Karpas-422 (cell line): ENCODE data around the gene VPS45. TPM values are rescaled to one million over a fixed set of nuclear protein-coding genes. Genes with fewer than 3 reads are reported as not detected.

Experiments used
- DNase-seq: peaks from one replicate; pipeline ENCODE4 v3.0.0-alpha.2; 2015
- H2AFZ ChIP-seq: fragments of 200-600 bp; sonication (generic); 2 replicates; pipeline ENCODE4 v1.6.1; 2014; ENCODE audit warnings: antibody characterized with exemption, low read length, mixed read lengths
- H3K27ac ChIP-seq: fragments of 200-600 bp; sonication (generic); 2 replicates; pipeline ENCODE4 v1.5.1; 2014; ENCODE audit warnings: mild to moderate bottlenecking, low read length, moderate library complexity
- H3K27me3 ChIP-seq: fragments of 200-600 bp; sonication (generic); 2 replicates; pipeline ENCODE4 v1.6.1; 2014; ENCODE audit warnings: low read length, mixed read lengths
- H3K36me3 ChIP-seq: fragments of 200-600 bp; sonication (generic); 2 replicates; pipeline ENCODE4 v1.6.1; 2014; ENCODE audit warnings: low read length, mixed read lengths; ENCODE audit not compliant: insufficient read depth
- H3K4me1 ChIP-seq: fragments of 200-600 bp; sonication (generic); 2 replicates; pipeline ENCODE4 v1.6.1; 2014; ENCODE audit warnings: mild to moderate bottlenecking, low read length, mixed read lengths
- H3K4me2 ChIP-seq: fragments of 200-600 bp; sonication (generic); 2 replicates; pipeline ENCODE4 v1.6.1; 2014; ENCODE audit warnings: low read length, low read depth, mild to moderate bottlenecking; ENCODE audit not compliant: poor library complexity, severe bottlenecking
- H3K4me3 ChIP-seq: fragments of 200-600 bp; sonication (generic); 2 replicates; pipeline ENCODE4 v1.5.1; 2014; ENCODE audit warnings: mild to moderate bottlenecking, antibody characterized with exemption, low read length, mixed read lengths
- H3K79me2 ChIP-seq: fragments of 200-600 bp; sonication (generic); 2 replicates; pipeline ENCODE4 v1.6.1; 2014; ENCODE audit warnings: mild to moderate bottlenecking, low read length, mixed read lengths
- H3K9ac ChIP-seq: fragments of 200-600 bp; sonication (generic); 2 replicates; pipeline ENCODE4 v1.6.0; 2014; ENCODE audit warnings: low read length
- H3K9me2 ChIP-seq: fragments of 200-600 bp; sonication (generic), shearing (Covaris generic); replicated peaks from 2 replicates; pipeline ENCODE4 v1.6.0; 2014; ENCODE audit warnings: mild to moderate bottlenecking, low read length, moderate library complexity; ENCODE audit not compliant: insufficient read depth
- H3K9me3 ChIP-seq: fragments of 300-700, 200-600 bp; sonication (generic); 2 replicates; pipeline ENCODE4 v1.6.1; 2014; ENCODE audit warnings: low read length, mixed read lengths
- H4K20me1 ChIP-seq: fragments of 200-600 bp; sonication (generic); 2 replicates; pipeline ENCODE4 v1.6.1; 2014; ENCODE audit warnings: mild to moderate bottlenecking, antibody characterized with exemption, low read length, low read depth; ENCODE audit not compliant: insufficient read depth
- total RNA-seq: library from RNA; depleted of rRNA; stranded (reverse); fragments of >200 nt; shearing (Covaris generic); gene quantifications from 2 replicates; pipeline ENCODE4 v1.2.3, GENCODE V29; 2014; ENCODE audit warnings: low replicate concordance

VPS45 gene
- total RNA-seq, 1 experiment from 2014 or later = 39.0 TPM

- H2AFZ ChIP-seq = peak overlapping the region; percentile 98; the same call in 1 of the 2 replicates
- peak overlapping the region; percentile 44 for H3K4me2 ChIP-seq
- H4K20me1 ChIP-seq = no peaks in the 10 kb centered on the region
- H3K27me3 ChIP-seq = no peaks in the 10 kb centered on the region
- H3K79me2 ChIP-seq = no peaks in the 10 kb centered on the region
- H3K9ac ChIP-seq = peak overlapping the region; percentile 37
- no peaks in the 10 kb centered on the region for H3K36me3 ChIP-seq
- peaks cover 36% of the 10 kb centered on the region for H3K4me1 ChIP-seq
- no peaks in the 10 kb centered on the region for H3K9me2 ChIP-seq
- DNase-seq = peak; percentile 68
- H3K27ac ChIP-seq = no peak overlapping the region
- peak overlapping the region; percentile 3; the same call in 1 of the 2 replicates for H3K4me3 ChIP-seq
- H3K9me3 ChIP-seq = no peaks in the 10 kb centered on the region
Measured at GRCh38 chr1:150159550-150159949, 92.0 kb downstream of the VPS45 start.

DNA sequence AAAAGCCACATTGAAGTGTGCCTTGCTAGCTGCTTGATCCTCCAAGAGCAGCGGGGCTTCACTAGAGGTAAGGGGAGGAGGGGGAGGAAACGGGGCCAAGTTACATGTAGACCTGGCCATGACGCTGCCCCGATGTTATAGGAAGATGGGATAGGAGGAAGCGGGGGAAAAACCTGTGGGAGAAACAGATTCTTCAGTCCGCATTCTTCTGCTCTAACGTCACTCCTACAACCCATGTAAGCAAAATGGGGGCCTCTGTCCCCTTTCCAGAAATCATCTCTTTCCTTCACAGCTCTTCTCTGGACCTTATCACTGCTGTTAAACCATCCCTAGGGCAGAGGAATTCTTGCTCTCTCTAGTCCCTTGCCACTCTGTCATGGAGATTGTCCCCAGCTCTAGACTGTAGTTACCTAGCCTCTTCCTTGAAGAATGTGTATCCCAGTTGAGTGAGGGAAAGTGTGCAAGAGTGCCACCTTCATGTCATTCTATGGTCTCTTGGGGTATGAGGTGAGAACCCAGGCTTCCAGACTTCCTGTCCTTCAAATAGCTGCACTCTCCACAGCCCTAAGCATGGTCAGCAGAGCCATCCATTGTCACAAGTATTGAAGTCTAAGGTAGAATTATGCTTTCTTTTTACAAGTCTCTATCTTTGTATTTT, 93.5 kb downstream of the VPS45 start:
- Histone ChIP-seq H3K36me3 (no peaks in the 10 kb centered on the region), H3K27ac (no peak overlapping the region), H2AFZ (peak overlapping the region; percentile 98; the same call in 1 of the 2 replicates), H3K4me2 (peak overlapping the region; percentile 44), H3K9me2 (no peaks in the 10 kb centered on the region), H3K4me1 (peaks cover 41% of the 10 kb centered on the region), H3K27me3 (no peaks in the 10 kb centered on the region), H3K9ac (peak overlapping the region; percentile 27; the same call in 1 of the 2 replicates), H3K4me3 (no peak overlapping the region), H3K79me2 (no peaks in the 10 kb centered on the region), H4K20me1 (no peaks in the 10 kb centered on the region), H3K9me3 (no peaks in the 10 kb centered on the region)
- no peak for DNase-seq

- H3K9ac ChIP-seq = no peak overlapping the region
- H3K79me2 ChIP-seq = no peaks in the 10 kb centered on the region
- no peaks in the 10 kb centered on the region for H3K27me3 ChIP-seq
- H3K9me2 ChIP-seq = no peaks in the 10 kb centered on the region
- DNase-seq = peak; percentile 63
- no peak overlapping the region for H3K4me3 ChIP-seq
- no peak overlapping the region for H3K4me2 ChIP-seq
- no peaks in the 10 kb centered on the region for H3K9me3 ChIP-seq
- no peaks in the 10 kb centered on the region for H3K36me3 ChIP-seq
- H3K4me1 ChIP-seq = peaks cover 41% of the 10 kb centered on the region
- H3K27ac ChIP-seq = no peak overlapping the region
- H4K20me1 ChIP-seq = no peaks in the 10 kb centered on the region
- H2AFZ ChIP-seq = no peak overlapping the region
Measured at GRCh38 chr1:150161747-150162581, 94.4 kb downstream of the VPS45 start.

DNA sequence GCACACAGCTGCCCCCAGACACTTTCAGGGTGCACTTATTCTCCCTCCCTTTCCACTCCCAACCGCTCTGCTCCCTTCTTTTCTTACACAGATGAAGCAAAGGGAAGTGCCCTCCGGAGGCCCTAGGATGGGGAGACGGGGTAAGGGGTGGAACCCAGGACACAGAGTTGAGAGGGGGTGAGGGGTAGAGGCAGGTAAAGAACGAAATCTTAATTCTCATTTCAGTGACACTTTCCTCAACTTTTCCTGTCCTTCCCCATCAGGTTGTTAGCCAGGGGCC, 94.9 kb downstream of the VPS45 start:
- Histone ChIP-seq H3K4me3 (no peak overlapping the region), H3K27me3 (no peaks in the 10 kb centered on the region), H3K4me1 (peaks cover 41% of the 10 kb centered on the region), H2AFZ (no peak overlapping the region), H3K9me2 (no peaks in the 10 kb centered on the region), H3K9ac (no peak overlapping the region), H3K4me2 (no peak overlapping the region), H3K79me2 (no peaks in the 10 kb centered on the region), H4K20me1 (no peaks in the 10 kb centered on the region), H3K36me3 (no peaks in the 10 kb centered on the region), H3K9me3 (no peaks in the 10 kb centered on the region), H3K27ac (no peak overlapping the region)
- no peak for DNase-seq

GRCh38 chr1:150162862-150163706, 95.5 kb downstream of the VPS45 start:
- Histone ChIP-seq H3K4me3 (no peak overlapping the region), H3K9me2 (no peaks in the 10 kb centered on the region), H3K9ac (no peak overlapping the region), H3K36me3 (no peaks in the 10 kb centered on the region), H2AFZ (no peak overlapping the region), H3K27me3 (no peaks in the 10 kb centered on the region), H3K4me1 (peaks cover 41% of the 10 kb centered on the region), H3K27ac (no peak overlapping the region), H4K20me1 (no peaks in the 10 kb centered on the region), H3K4me2 (no peak overlapping the region), H3K79me2 (no peaks in the 10 kb centered on the region), H3K9me3 (no peaks in the 10 kb centered on the region)
- DNase-seq = no peak

DNA sequence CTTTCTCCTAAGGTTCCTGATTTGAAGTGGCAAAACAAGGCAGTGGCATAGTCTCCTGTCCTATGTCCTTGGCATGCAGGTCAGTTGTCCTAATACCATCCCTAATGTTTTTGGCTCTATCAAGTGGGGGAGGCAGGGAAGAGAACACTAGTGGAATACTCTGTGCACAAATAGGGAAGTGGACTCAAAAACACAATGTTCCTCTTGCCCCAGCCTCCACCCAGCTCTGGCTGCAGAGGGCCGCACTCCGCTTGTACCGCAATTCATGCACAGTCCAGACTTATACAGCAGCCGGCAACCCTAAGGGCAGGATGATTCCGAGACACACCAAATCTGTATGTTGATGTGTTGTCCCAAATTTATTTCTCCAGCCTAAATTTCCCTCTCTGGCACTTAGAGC, 96.6 kb downstream of the VPS45 start:
- Histone ChIP-seq H3K4me2 (no peak overlapping the region), H3K9me2 (no peaks in the 10 kb centered on the region), H3K79me2 (no peaks in the 10 kb centered on the region), H3K36me3 (no peaks in the 10 kb centered on the region), H4K20me1 (no peaks in the 10 kb centered on the region), H3K27ac (no peak overlapping the region), H3K9ac (no peak overlapping the region), H2AFZ (no peak overlapping the region), H3K4me3 (no peak overlapping the region), H3K9me3 (no peaks in the 10 kb centered on the region), H3K4me1 (peaks cover 41% of the 10 kb centered on the region), H3K27me3 (no peaks in the 10 kb centered on the region)
- DNase-seq = no peak

DNA sequence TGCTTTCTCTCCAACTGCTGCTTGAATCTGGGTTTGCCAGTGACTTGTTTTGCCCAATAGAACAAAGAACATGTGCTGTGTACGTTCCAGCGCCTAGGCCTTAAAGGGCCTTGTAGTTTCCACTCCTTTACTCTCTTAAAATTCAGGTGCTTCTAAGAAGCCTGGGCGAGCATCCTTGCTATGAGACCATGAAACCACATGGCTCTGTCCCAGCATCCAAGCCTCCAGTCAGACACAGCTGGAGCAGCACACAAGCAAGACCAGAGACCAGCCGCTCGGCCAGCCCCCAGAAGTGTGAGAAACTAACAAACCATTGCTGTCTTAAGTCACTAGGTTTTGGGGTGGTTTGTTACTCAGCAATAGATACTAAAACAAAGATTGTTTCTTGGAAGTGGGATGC, 97.2 kb downstream of the VPS45 start:
- no peaks in the 10 kb centered on the region for H3K9me3 ChIP-seq
- DNase-seq = no peak
- no peak overlapping the region for H3K27ac ChIP-seq
- no peak overlapping the region for H3K4me2 ChIP-seq
- H2AFZ ChIP-seq = no peak overlapping the region
- no peak overlapping the region for H3K9ac ChIP-seq
- H4K20me1 ChIP-seq = no peaks in the 10 kb centered on the region
- peaks cover 35% of the 10 kb centered on the region for H3K4me1 ChIP-seq
- H3K27me3 ChIP-seq = no peaks in the 10 kb centered on the region
- H3K4me3 ChIP-seq = no peak overlapping the region
- no peaks in the 10 kb centered on the region for H3K36me3 ChIP-seq
- no peaks in the 10 kb centered on the region for H3K79me2 ChIP-seq
- no peaks in the 10 kb centered on the region for H3K9me2 ChIP-seq
